Neural progenitor cell (in vitro differentiated cells): ENCODE measurements around the gene MKRN2OS. TPM values are rescaled to one million over a fixed set of nuclear protein-coding genes. Genes with fewer than 3 reads are reported as not detected.
A peak's percentile ranks its signal among the peaks of the same experiment; 100 is the strongest.

Experiments used
- DNase-seq: peaks from one replicate; pipeline ENCODE4 v3.0.0-alpha.2; 2016; ENCODE audit warnings: low spot score
- H2AFZ ChIP-seq: fragments of 200-600 bp; sonication (generic); replicated peaks from 2 replicates; pipeline ENCODE4 v1.6.1; 2016; ENCODE audit warnings: antibody characterized with exemption
- H3F3A ChIP-seq: fragments of 200-600 bp; sonication (generic); 2 replicates; pipeline ENCODE4 v1.6.1; 2016; ENCODE audit warnings: antibody characterized with exemption, low read depth
- H3K27ac ChIP-seq: fragments of 200-600 bp; sonication (generic); 2 replicates; pipeline ENCODE4 v1.5.1; 2016; ENCODE audit warnings: mild to moderate bottlenecking
- H3K27me3 ChIP-seq: fragments of 200-600 bp; sonication (generic); 2 replicates; pipeline ENCODE4 v1.6.1; 2016; ENCODE audit warnings: mild to moderate bottlenecking, moderate library complexity
- H3K36me3 ChIP-seq: fragments of 200-600 bp; sonication (generic); 2 replicates; pipeline ENCODE4 v1.5.1; 2016
- H3K4me1 ChIP-seq: fragments of 200-600 bp; sonication (generic); 2 replicates; pipeline ENCODE4 v1.6.1; 2016; ENCODE audit warnings: mixed run types
- H3K4me2 ChIP-seq: fragments of 200-600 bp; sonication (generic); 2 replicates; pipeline ENCODE4 v1.6.1; 2016
- H3K4me3 ChIP-seq: fragments of 200-600 bp; sonication (generic); 2 replicates; pipeline ENCODE4 v1.5.1; 2016
- H3K79me2 ChIP-seq: fragments of 200-600 bp; sonication (generic); 2 replicates; pipeline ENCODE4 v1.6.1; 2016; ENCODE audit warnings: low read depth
- H3K9ac ChIP-seq: fragments of 200-600 bp; sonication (generic); 2 replicates; pipeline ENCODE4 v1.6.1; 2016
- H3K9me3 ChIP-seq: fragments of 200-600 bp; sonication (generic); 2 replicates; pipeline ENCODE4 v1.5.1; 2016; ENCODE audit warnings: low read depth
- H4K20me1 ChIP-seq: fragments of 200-600 bp; sonication (generic); 2 replicates; pipeline ENCODE4 v1.6.1; 2016; ENCODE audit warnings: low read depth
- H3K27ac Mint-ChIP-seq: 3 replicates; pipeline ENCODE4 v1.8.0; 2021; ENCODE audit warnings: mixed read lengths
- H3K27me3 Mint-ChIP-seq: 2 replicates; pipeline ENCODE4 v1.8.0; 2022; ENCODE audit warnings: low read depth, mild to moderate bottlenecking, inconsistent platforms, moderate library complexity, mixed read lengths; ENCODE audit not compliant: insufficient read depth
- H3K36me3 Mint-ChIP-seq: 3 replicates; pipeline ENCODE4 v1.8.0; 2021; ENCODE audit warnings: mixed read lengths
- H3K4me1 Mint-ChIP-seq: 3 replicates; pipeline ENCODE4 v1.8.0; 2021; ENCODE audit warnings: mixed read lengths
- H3K4me3 Mint-ChIP-seq: 3 replicates; pipeline ENCODE4 v1.8.0; 2021; ENCODE audit warnings: mild to moderate bottlenecking, moderate library complexity, mixed read lengths
- H3K9me3 Mint-ChIP-seq: 3 replicates; pipeline ENCODE4 v1.8.0; 2020; ENCODE audit warnings: mixed read lengths
- EZH2 ChIP-seq: fragments of 200-600 bp; sonication (generic); IDR thresholded peaks from 2 replicates; pipeline ENCODE4 v1.6.1; 2017; ENCODE audit warnings: antibody characterized with exemption, mild to moderate bottlenecking, moderate library complexity
- EZH2phosphoT487 ChIP-seq: fragments of 200-600 bp; sonication (generic); IDR thresholded peaks from 2 replicates; pipeline ENCODE4 v1.6.1; 2017; ENCODE audit warnings: antibody characterized with exemption
- total RNA-seq: library from RNA; depleted of rRNA; stranded (reverse); fragments of >200 nt; gene quantifications from 2 replicates; pipeline ENCODE4 v1.2.3, GENCODE V29; 2015; ENCODE audit warnings: low replicate concordance
- TF ChIP-seq, protein P1 (sequence below): fragments of 200-600 bp; sonication (generic); IDR thresholded peaks from 2 replicates; pipeline ENCODE4 v1.5.1; 2017; ENCODE audit warnings: antibody characterized with exemption, mild to moderate bottlenecking

MKRN2OS gene
- total RNA-seq, 1 donor from 2014 or later, result not detected

DNA sequence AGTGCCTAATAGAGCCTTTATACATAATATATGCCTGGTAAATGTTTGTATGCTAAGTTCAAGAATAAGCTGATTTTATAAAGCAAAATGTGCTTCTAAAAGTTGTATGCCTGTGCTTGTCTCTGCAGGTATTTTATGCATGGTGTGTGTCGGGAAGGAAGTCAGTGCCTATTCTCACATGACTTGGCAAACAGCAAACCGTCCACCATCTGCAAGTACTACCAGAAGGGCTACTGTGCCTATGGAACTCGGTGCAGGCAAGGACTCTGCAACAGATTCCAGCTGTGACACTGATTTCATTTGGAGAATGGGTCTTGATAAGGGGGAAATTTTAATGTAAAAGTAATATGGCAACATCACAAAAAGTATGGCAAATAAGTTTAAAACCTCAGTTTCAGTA, 23.4 kb upstream of the MKRN2OS start:
- Histone ChIP-seq H2AFZ (no peak overlapping the region), H3K27ac (no peak overlapping the region), H3K4me1 (no peaks in the 10 kb centered on the region), H3K4me2 (no peak overlapping the region), H3K27me3 (no peaks in the 10 kb centered on the region), H3F3A (no peaks in the 10 kb centered on the region), H4K20me1 (peaks cover 20% of the 10 kb centered on the region), H3K9me3 (no peaks in the 10 kb centered on the region), H3K36me3 (peaks cover 4% of the 10 kb centered on the region), H3K79me2 (peaks cover 48% of the 10 kb centered on the region), H3K9ac (no peak overlapping the region), H3K4me3 (no peak overlapping the region)
- Mint-ChIP-seq H3K27ac (peak overlapping the region; percentile 60), H3K4me3 (no peak overlapping the region), H3K27me3 (peaks cover 2% of the 10 kb centered on the region), H3K4me1 (no peaks in the 10 kb centered on the region), H3K36me3 (peaks cover 48% of the 10 kb centered on the region), H3K9me3 (peaks cover 18% of the 10 kb centered on the region)
- no peak for DNase-seq
- TF ChIP-seq EZH2, result no peak
- TF ChIP-seq EZH2phosphoT487, result no peak
- TF ChIP-seq, protein P1, sequence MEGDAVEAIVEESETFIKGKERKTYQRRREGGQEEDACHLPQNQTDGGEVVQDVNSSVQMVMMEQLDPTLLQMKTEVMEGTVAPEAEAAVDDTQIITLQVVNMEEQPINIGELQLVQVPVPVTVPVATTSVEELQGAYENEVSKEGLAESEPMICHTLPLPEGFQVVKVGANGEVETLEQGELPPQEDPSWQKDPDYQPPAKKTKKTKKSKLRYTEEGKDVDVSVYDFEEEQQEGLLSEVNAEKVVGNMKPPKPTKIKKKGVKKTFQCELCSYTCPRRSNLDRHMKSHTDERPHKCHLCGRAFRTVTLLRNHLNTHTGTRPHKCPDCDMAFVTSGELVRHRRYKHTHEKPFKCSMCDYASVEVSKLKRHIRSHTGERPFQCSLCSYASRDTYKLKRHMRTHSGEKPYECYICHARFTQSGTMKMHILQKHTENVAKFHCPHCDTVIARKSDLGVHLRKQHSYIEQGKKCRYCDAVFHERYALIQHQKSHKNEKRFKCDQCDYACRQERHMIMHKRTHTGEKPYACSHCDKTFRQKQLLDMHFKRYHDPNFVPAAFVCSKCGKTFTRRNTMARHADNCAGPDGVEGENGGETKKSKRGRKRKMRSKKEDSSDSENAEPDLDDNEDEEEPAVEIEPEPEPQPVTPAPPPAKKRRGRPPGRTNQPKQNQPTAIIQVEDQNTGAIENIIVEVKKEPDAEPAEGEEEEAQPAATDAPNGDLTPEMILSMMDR, result no peak

DNA sequence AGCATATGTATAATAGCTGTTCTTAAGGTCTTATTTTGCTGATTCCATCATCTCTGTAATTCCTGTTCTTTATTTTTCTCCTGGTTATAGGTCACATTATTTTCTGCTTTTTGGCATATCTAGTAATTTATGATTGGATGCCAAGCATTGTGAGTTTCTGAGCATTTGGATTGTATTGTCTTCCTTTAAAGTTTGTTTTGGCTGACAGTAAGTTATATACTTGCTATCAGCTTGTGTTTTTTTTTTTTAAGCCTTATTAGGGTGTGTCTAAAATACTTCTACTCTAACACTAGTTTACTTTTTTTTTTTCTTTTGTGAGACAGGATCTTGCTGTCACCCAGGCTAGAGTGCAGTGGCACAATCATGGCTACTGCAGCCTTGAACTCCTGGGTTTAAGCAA, 21.7 kb upstream of the MKRN2OS start:
- peaks cover 2% of the 10 kb centered on the region for H3K27me3 Mint-ChIP-seq
- H3K36me3 Mint-ChIP-seq, result peaks cover 41% of the 10 kb centered on the region
- no peak overlapping the region for H3K4me2 ChIP-seq

DNA sequence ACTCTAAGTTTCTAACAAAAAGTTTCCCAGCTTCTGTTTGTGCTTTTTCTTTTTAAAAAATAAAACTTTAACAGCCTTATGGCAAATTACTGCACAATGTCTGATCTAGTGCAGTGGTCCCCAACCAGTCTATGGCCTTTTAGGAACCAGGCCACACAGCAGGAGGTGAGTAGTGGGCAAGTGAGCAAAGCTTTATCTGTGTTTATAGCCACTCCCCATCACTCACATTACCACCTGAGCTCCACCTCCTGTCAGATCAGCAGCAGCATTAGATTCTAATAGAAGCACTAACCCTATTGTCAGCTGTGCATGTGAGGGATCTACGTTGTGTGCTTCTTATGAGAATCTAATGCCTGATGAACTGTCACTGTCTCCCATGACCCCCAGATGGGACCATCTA, 17.2 kb upstream of the MKRN2OS start:
- H3K4me2 ChIP-seq, result peak overlapping the region; percentile 45
- H3K27me3 Mint-ChIP-seq, result no peaks in the 10 kb centered on the region
- peaks cover 77% of the 10 kb centered on the region for H4K20me1 ChIP-seq
- peaks cover 16% of the 10 kb centered on the region for H3K36me3 Mint-ChIP-seq
- no peak overlapping the region for H3K27ac ChIP-seq
- TF ChIP-seq, protein P1, result no peak
- TF ChIP-seq EZH2 (no peak), EZH2phosphoT487 (no peak)
- H3K9ac ChIP-seq, result no peak overlapping the region
- H3K27me3 ChIP-seq, result no peaks in the 10 kb centered on the region
- peaks cover 23% of the 10 kb centered on the region for H3K4me1 ChIP-seq
- peak overlapping the region; percentile 95 for H3K27ac Mint-ChIP-seq
- peaks cover 14% of the 10 kb centered on the region for H3K9me3 Mint-ChIP-seq
- H3K4me3 Mint-ChIP-seq, result peak overlapping the region; percentile 67
- no peak for DNase-seq
- peaks cover 100% of the 10 kb centered on the region for H3K79me2 ChIP-seq
- peaks cover 39% of the 10 kb centered on the region for H3K4me1 Mint-ChIP-seq
- no peaks in the 10 kb centered on the region for H3F3A ChIP-seq
- no peak overlapping the region for H3K4me3 ChIP-seq
- no peak overlapping the region for H2AFZ ChIP-seq
- H3K36me3 ChIP-seq, result no peaks in the 10 kb centered on the region
- H3K9me3 ChIP-seq, result no peaks in the 10 kb centered on the region

More for the DNA sequence above, 21.7 kb upstream of the MKRN2OS start:
- no peak for TF ChIP-seq EZH2phosphoT487
- no peak for TF ChIP-seq EZH2
- TF ChIP-seq, protein P1, result no peak
- Mint-ChIP-seq H3K4me3 (no peak overlapping the region), H3K27ac (no peak overlapping the region), H3K4me1 (peaks cover 13% of the 10 kb centered on the region), H3K9me3 (peaks cover 18% of the 10 kb centered on the region)
- Histone ChIP-seq H3K4me3 (no peak overlapping the region), H3K27me3 (no peaks in the 10 kb centered on the region), H3K27ac (no peak overlapping the region), H3K4me1 (peaks cover 12% of the 10 kb centered on the region), H3F3A (no peaks in the 10 kb centered on the region), H3K9me3 (no peaks in the 10 kb centered on the region), H2AFZ (no peak overlapping the region), H3K79me2 (peaks cover 66% of the 10 kb centered on the region), H4K20me1 (peaks cover 33% of the 10 kb centered on the region), H3K36me3 (no peaks in the 10 kb centered on the region), H3K9ac (no peak overlapping the region)
- no peak for DNase-seq
